CD4-positive, alpha-beta T cell treated with Interleukin-10 for 1 hour (primary cell): ENCODE results near the gene GLDN.

Experiments used
- DNase-seq: peaks from one replicate; pipeline ENCODE4 v3.0.0-alpha.2; 2020

GLDN gene

GRCh38 chr15:51323749-51324148 lies 17.7 kb upstream of the GLDN start:
- no peak for DNase-seq

- DNase-seq = no peak
These were observed 16.3 kb upstream of the GLDN start for GRCh38 chr15:51325167-51325566.

GRCh38 chr15:51327081-51327480 lies 14.4 kb upstream of the GLDN start:
- no peak for DNase-seq

- no peak for DNase-seq
These were observed 12.5 kb upstream of the GLDN start for GRCh38 chr15:51328926-51329325.

- DNase-seq = no peak
These were observed 10.3 kb upstream of the GLDN start for GRCh38 chr15:51331141-51331540.

- no peak for DNase-seq
These were observed 9.0 kb upstream of the GLDN start for GRCh38 chr15:51332206-51333147.

- no peak for DNase-seq
These were observed 7.9 kb upstream of the GLDN start for GRCh38 chr15:51333571-51333970.

- DNase-seq = no peak
These were observed 7.4 kb upstream of the GLDN start for GRCh38 chr15:51334011-51334451.

- DNase-seq = no peak
These were observed 6.4 kb upstream of the GLDN start for GRCh38 chr15:51335087-51335486.

GRCh38 chr15:51335538-51336410 lies 5.7 kb upstream of the GLDN start:
- DNase-seq = no peak

GRCh38 chr15:51338496-51338895 lies 3.0 kb upstream of the GLDN start, which contains the start of gene CYP19A1:
TSS of gene CYP19A1 (minus strand) at chr15:51338596. CDS start at chr15:51242912, 95,684 bp downstream.
- no peak for DNase-seq

GRCh38 chr15:51342227-51342999 lies 958 bp downstream of the GLDN start:
- DNase-seq = no peak

- no peak for DNase-seq
These were observed 2.0 kb downstream of the GLDN start for GRCh38 chr15:51343466-51343865.

GRCh38 chr15:51346136-51346535 lies 4.7 kb downstream of the GLDN start:
- no peak for DNase-seq

GRCh38 chr15:51348688-51349087 lies 7.2 kb downstream of the GLDN start:
- no peak for DNase-seq

GRCh38 chr15:51349156-51349844 lies 7.8 kb downstream of the GLDN start:
- DNase-seq = no peak

- no peak for DNase-seq
These were observed 9.3 kb downstream of the GLDN start for GRCh38 chr15:51350723-51351122.

- DNase-seq = no peak
These were observed 12.5 kb downstream of the GLDN start for GRCh38 chr15:51353976-51354375.

GRCh38 chr15:51355096-51355495 lies 13.6 kb downstream of the GLDN start:
- DNase-seq = no peak

GRCh38 chr15:51356147-51356546 lies 14.7 kb downstream of the GLDN start:
- no peak for DNase-seq

GRCh38 chr15:51356983-51357382 lies 15.5 kb downstream of the GLDN start:
- DNase-seq = no peak

- no peak for DNase-seq
These were observed 18.5 kb downstream of the GLDN start for GRCh38 chr15:51359981-51360380.
